ENCODE data around the gene WDR1.

- TF ChIP-seq EZH2 (IDR thresholded peaks at IDR 0.05; ENCODE audit: borderline replicate concordance, low read depth, low read length, severe bottlenecking) (no peak), CTCF (IDR thresholded peaks at IDR 0.05; ENCODE audit: extremely low read depth in 1 of 2, insufficient read depth in 1 of 2, low read depth in 1 of 2, low read length in 2 of 2) (no peak), POLR2AphosphoS5 (IDR thresholded peaks at IDR 0.05; ENCODE audit: insufficient read depth, low read depth, low read length) (no peak)
Measured at GRCh38 chr4:10078481-10079233, 37.9 kb downstream of the WDR1 start.
